ENCODE results near the gene CHRNB2.

CHRNB2 gene

DNA sequence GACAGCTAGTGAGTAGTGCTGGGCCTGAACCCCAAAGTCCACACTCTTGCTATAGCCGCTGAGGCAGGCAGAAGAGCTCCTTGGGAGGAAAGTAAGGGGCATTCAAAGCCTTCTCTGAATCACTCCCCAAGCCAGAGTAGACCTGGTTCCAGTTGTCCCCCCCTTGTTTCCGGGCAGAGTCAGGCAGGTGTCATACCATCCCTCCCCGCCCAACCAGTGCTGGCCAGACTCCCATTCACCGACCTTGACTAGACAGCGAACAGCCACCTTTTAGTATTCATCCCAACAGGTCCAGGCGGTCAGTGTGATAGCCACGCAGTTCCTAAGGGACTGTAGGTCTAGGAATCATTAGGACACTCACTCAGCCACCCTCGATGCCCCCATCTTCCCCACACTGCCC, 11.8 kb downstream of the CHRNB2 start:
- no peak for DNase-seq (ENCODE audit: low read depth in 2 of 2)

DNA sequence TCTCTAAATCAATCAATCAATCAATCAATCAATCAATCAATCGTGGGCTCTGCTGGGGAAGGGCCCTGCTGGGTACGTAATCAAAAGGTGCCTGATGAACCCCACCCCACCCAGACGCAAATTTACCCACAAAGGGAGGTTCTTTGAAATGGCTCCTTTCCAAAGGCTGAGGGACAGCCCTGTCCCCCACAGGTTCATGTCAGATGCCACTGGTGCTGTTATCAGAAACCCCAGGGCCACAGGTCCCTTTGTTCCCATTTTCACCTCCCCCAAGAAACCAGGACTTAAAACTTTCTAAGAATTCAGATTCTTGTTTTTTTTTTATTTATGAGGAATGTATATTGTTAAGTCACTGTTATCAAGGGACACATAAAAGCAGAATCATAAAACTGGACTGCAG, 14.2 kb downstream of the CHRNB2 start:
- DNase-seq (ENCODE audit: low read depth in 2 of 2), result no peak

DNA sequence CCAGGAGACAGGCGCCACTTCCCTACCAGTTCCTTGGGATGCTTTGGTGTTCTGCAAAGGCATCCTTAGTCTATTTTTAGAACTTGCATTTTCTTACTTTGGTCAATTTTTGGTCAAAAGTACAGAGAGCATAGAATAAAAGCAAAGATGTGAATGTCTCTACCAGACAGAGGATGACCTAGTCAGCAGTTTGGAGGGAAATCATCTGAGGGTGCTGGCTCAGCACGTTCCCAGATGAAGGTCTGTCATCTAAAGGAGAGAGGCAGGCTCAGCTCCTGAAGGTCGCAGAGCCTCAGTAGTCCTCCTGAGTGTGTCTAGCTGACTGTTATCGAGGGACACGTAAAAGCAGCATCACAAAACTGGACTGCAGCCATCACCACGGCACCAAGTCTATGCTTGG, 15.3 kb downstream of the CHRNB2 start:
- no peak for DNase-seq (ENCODE audit: low read depth in 2 of 2)

DNA sequence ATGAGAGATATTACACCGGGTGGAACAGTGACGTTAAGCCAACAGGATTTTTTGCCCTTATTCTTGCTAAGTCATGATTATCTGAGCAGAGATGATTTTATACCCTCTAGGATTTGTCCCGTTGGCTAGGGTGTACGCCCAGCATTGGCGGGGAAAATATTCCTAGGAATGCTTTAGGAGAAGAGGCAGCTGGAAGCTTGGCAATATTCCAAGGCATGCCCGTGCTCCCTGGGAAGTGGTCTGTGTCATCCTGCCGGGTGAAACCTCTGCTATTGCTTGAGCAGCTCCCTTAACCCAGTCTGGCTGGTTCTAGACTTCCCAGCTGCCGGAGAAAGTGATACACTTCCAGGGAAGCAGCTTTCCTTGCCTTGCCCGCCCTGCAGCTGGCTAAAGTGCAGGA, 16.2 kb downstream of the CHRNB2 start:
- no peak for DNase-seq (ENCODE audit: low read depth in 2 of 2)

DNA sequence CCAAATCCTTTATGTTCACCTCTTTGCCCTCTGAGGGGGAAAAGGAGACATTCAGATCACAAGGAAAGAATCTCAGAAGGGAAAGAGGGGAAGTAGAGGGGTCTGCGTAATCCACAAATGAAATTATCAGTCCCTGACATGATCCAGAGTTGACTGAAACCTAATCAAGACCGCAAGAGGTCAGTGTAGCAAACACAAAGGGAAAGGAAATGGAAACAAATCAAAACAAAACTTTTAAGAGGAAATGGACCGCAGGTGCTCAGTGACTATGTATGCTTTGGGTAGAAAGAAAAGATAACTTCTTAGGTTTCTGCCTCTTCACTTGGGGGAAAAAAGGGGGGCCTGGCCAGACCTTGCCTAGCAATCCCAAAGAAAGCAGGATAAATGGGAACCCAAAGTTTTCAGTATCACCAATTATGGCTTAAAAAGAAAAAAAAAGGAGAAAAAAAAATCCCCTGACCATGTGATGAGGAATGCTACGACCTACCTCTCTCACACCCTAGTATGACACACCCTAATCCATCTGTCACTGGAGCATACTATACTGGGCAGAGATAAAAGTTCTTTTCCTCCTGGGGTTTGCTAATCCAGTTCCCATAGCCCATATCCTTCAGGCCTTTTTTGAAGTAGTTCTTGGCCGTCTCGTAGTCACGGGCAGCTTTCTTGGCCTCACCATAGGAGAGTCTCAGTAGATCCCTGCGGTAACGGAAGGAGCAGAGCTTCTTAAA, 16.9 kb downstream of the CHRNB2 start:
- no peak for DNase-seq (ENCODE audit: low read depth in 2 of 2)

DNA sequence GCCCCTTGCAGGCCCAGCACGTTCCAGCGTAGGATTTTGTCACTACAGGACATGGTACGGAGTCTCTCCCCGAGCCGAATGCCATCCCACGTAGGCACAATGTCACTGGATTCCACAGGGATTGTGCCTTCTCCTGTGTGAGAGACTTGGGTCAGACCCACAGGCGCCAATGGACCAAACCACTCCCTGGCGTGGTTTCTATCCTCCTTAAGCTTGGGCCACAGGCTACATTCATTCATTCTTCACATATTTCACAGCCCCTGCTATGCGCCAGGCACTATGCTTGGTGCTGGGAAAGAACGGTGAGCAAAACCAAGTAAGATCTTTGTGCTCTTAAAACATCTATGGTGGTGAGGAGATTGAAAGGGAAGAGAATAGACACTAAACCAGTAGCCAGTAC, 18.7 kb downstream of the CHRNB2 start:
- DNase-seq (ENCODE audit: low read depth in 2 of 2), result no peak

DNA sequence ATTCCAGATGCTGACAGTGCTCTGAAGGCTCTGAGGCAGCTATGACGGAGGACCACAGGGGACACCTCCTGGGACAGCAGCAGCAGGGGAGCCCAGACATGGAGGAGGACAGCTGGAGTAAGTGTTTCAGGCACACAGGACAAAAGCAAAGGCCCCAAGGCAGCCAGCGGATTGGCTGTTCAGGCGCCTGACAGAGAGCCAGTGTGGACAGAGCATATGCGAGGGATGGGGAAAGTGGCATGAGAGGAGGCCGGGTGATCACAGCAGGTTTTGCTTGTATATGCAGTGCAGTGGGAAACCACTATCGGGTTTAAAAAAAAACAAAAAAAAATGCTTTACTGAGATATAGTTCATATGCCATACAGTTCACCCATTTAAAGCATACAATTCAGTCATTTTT, 19.1 kb downstream of the CHRNB2 start:
- no peak for DNase-seq (ENCODE audit: low read depth in 2 of 2)

DNA sequence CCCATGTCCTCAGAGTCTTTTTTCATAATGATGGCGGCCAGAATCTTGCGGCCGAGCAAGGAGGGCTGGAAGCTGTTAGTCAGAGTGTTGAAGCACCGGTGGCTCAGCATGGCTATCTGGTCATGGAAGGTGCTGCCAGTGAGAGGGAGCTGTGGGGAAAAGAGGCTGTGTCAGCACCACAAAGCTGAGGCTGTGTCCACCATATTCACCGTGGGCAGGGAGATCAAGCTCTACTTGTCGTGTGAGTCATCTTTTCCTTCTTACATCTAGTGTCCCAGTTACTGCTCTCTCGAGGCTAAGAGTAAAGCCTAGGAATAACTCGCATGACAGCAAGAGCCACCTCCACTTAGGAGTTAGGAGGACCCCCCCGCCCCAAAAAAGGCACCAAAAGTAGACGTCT, 22.2 kb downstream of the CHRNB2 start:
- no peak for DNase-seq (ENCODE audit: low read depth in 2 of 2)

DNA sequence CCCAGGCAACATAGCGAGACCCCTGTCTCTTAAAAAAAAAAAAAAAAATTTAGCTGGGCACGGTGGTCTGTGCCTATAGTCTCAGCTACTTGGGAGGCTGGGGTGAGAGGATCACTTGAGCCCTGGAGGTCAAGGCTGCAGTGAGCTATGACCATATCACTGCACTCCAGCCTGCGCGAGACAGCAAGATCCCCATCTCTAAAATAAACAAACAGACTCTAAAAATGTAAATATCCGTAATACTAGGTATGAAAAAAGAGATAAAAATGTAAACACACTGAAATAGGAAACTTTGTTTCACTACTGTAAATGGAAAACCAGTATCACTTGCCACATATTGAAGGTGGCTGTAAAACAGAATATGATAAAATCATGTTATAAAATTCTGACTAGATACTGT, 23.2 kb downstream of the CHRNB2 start:
- DNase-seq (ENCODE audit: low read depth in 2 of 2), result no peak

DNA sequence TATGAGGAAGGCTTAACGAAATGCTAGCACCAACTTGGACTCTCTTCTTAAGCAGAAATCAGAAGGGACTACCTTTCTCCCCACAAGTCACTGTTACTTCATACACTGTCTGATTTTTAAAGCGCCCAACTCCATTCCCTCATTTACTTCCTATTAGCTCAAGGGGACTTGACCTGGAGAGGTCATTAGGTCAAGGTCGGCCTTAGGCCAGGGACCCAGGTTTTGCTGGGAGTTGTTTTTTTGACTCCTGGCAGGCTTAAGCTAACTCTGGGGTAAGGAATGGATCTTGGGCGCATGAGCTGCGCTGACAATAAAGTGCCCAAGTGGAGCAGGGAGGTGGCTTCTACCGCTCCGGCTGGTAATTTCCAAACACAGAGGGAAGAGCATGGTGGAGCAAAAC, 23.6 kb downstream of the CHRNB2 start:
- no peak for DNase-seq (ENCODE audit: low read depth in 2 of 2)

DNA sequence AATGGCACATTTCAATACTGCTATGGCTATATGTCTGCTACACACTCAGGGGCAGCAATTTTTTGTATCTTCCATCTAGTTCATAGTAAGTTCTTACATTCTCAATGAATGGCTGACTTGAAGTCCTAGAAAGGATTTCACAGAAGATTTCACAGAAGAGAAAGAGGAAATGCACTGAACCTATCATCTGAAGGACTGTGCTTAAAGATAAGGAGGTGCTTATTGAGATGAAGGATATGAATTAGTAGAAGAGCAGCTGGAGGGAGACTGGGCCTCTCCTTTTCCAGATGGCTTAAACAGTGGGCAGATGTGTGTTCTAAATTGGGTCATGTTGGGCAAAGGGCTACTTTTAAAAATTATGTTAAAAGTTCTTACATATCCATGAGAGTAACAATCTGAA, 25.8 kb downstream of the CHRNB2 start:
- DNase-seq (ENCODE audit: low read depth in 2 of 2), result no peak

DNA sequence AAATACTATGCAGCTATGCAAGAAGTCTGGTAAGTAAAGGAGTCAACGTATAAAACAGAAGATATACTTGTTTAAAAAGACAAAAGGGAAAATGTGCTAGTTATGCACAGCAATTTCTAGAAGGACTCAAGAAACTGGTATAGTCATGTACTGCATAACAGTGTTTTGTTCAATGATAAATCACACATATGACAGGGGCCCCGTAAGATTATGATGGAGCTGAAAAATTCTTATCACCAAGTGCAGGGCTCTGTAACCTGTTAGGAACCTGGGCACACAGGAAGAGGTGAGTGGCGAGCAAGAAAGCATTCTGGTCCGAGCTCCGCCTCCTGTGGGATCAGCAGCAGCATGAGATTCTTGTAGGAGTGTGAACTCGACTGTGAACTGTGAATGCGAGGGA, 27.2 kb downstream of the CHRNB2 start:
- DNase-seq (ENCODE audit: low read depth in 2 of 2), result no peak

DNA sequence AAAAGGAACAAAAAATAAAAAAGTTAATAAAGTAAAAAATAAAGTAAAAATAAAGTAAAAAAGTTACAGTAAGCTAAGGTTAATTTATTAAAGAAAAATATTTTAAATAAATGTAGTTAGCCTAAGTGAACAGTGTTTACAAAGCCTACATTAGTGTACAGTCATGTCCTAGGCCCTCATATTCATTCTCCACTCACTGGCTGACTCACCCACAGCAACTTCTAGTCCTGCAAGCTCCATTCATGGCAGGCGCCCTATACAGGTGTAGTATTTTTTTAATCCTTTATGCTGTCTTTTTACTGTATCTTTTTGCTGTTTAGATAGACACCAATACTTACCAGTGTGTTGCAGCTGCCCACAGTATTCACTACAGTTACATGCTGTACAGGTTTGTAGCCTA, 28.0 kb downstream of the CHRNB2 start:
- no peak for DNase-seq (ENCODE audit: low read depth in 2 of 2)

DNA sequence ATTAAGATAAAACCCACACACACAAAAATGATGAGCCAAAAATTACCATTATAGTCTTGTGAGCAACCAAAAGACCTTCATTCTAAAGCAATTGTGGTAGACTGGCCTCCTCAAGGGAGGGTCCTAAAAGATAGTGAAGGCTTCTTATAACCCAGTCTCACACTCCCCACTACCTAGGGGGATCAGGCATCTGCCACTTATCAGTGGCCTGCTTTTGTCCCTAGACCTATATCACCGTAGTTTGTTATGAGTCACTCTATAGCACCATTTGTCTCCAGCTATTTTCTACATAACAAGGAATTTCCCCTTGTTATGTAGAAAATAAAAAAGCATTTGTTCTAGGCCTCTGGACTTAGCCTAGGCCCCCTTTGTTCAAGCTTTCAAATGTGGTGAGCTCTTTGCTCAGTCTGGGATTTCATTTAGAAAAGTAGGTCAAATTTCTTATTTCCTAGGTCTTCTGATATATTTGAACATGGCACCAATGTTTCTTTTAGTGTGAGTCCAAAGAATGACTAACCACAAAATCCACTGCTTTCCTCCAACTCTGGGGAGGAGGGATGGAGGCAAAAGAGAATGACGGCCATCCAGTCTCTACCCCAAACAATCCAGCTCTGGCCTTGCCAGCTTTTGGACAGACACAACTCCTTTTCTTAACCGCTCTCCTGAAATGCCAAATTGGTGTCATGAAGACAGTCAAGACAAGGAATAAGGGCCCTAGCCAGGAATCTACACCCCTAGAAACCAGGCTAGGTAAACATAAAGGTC, 31.5 kb downstream of the CHRNB2 start:
- DNase-seq (ENCODE audit: low read depth in 2 of 2), result no peak

DNA sequence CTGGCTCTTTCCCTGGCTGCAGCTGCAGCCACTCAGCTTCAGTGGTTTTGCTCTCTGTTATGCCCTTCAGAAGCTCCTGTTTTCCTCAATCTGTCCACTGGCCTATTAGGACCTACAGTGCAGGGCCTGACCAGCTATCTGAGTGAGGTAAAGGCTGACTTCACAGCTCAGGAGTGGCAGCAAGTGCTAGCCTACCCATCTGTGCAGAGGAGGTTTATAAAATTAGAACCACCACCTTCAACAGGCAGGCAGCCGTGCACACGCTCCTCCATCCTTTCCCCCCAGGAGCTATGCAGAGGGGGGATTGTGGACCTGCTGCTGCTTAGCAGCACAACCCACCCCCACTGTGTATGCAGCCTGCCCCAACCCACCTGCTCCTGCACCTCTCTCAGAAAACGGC, 32.1 kb downstream of the CHRNB2 start:
- DNase-seq (ENCODE audit: low read depth in 2 of 2), result no peak

DNA sequence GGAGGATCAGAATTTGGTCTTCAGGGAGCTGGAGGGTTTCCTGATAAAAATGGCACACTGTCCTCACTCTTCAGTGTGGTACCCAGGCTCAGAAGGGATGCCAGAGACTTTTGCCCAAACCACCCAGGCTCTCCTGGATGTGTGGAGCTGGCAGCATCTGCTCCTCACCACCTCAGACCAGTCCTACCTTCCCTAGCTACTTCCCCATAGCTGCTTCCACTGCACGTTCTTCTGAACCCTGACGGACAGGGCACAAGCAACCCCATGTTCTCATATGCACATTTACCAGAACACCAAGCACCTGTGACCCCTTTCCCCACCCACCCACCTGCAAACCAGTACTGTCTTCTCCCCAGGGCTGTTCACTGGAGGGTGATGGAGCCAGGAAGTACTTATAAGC, 35.7 kb downstream of the CHRNB2 start:
- DNase-seq (ENCODE audit: low read depth in 2 of 2), result no peak

DNA sequence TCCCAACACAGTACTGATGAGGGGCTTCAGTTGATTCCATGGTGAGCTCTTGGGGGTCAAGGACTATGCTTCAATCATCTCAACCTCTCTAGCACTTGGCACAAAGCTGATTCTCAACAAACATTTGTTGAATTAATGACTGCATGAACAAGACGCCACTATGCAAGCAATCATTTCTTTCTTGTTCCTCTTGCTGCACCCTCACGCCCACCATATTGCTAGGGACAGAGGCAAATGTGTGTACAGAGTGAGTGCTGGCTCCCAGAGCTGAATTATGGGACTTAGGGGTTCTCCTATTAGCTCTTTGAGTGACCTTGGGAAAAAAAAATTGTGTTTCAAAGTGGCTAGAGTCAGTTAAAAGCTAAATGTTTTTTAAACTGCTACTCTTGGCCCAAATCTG, 38.0 kb downstream of the CHRNB2 start:
- DNase-seq (ENCODE audit: low read depth in 2 of 2), result no peak

DNA sequence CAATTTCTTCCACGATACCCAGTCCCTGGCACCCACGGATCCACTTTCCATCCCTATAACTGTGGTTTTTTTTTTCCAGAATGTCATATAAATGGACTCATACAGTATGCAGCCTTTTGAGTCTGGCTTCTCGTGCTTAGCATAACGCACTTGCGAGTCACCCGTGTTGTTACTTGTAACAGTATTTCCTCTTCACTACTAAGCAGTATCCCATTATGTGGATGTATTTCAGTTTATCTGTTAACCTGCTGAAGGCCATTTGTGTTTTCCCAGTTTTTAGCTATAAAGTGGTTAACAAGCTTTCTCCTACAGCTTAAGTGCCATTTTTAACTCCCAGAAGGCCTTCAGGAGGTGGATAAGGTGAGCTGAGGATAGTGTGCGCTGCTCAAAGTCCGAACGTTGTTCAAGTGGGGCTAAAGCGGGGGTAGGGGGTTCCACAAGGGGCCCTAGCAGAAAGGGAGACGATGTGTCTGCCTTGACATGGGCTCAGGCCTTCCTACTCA, 39.6 kb downstream of the CHRNB2 start:
- no peak for DNase-seq (ENCODE audit: low read depth in 2 of 2)

DNA sequence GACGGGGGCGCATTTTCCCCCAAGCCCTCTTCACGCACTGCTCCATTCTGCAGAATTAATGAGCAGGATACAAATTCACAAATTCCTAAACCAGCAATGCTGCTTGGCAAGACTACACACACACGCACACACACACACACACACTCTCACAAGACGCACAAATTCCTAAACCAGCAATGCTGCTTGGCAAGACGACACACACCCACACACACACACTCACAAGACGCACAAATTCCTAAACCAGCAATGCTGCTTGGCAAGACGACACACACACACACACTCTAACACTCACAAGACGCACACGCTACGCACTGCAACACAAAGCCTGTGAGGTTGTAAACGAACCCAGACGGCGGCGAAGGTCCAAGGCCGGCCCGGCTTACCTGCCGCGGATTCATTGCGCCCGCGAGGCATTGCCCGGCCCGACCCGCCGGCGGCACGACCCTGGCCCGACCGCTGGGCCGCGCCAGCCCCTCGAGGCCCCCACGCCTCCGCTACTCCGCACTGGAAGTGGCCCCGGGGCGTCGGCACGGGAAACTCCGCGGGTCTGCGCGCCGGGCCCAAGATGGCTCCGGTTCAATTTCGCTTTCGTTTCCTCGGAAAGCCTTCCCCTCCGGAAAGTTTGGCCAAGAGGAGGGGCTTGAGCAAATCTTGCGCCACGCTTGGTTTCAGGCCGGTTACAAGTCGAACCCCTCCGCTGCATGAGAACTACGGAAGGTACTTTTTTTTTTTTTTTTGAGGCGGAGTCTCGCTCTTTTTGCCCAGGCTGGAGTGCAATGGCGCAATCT, 40.2 kb downstream of the CHRNB2 start, which contains the start of gene ADAR:
Gene ADAR, minus strand, starts transcription at position 578 of the 788 bp plus-strand sequence. Its CDS starts 180 bp downstream, at position 398.
- peak; percentile 77 to 91 for DNase-seq (ENCODE audit: low read depth in 2 of 2)

DNA sequence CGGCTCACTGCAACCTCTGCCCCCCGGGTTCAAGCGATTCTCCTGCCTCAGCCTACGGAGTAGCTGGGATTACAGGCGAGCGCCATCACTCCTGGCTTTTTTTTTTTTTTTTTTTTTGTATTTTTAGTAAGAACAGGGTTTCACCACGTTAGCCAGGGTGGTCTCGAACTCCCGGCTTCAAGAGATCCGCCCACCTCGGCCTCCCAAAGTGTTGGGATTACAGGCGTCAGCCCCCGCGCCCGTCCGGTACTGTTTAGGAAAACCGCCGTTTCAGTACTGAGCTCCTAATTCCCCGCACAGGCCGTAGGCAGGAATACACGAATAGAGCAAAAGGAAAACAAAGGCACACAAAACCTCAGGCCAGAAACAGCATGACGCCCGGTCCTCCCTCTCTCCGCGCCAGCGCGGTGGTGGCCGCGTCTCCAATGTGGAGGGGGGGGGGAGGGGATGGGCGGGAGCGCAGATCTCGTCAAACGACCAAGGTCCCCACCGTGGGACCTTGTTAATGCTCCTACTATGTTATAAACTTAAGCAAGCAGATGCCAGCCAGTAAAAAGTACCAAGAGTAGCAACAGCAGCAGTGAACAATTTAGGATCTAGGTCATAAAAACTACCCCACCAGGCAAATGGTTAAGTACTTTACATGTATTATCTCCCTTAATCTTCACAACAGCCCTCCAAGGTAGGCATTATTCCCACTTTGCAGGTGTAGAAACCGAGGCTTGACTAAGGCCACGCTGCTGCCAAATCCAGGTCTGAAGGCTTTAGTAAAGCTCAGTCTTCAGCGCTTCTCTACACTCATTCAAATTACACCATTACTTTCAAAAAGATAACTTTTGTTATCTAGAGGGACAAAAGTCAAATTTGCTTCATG, 41.1 kb downstream of the CHRNB2 start:
- DNase-seq (ENCODE audit: low read depth in 2 of 2), result no peak
